HG03108 (cell line): ENCODE measurements around the gene FSTL4.

ENCODE experiments used
- ATAC-seq: cut with Tn5 transposase; IDR thresholded peaks from one replicate; pipeline ENCODE4 v1.9.1; 2021; ENCODE audit warnings: moderate library complexity; ENCODE audit not compliant: unreplicated experiment

FSTL4 gene

GRCh38 chr5:133356396-133356983 is 255.9 kb downstream of the FSTL4 start:
- ATAC-seq: no peak

GRCh38 chr5:133354323-133355185 is 257.8 kb downstream of the FSTL4 start:
- no peak for ATAC-seq

- ATAC-seq: no peak
Observed at GRCh38 chr5:133353741-133354140, 258.6 kb downstream of the FSTL4 start.

- ATAC-seq: no peak
Observed at GRCh38 chr5:133348406-133348805, 263.9 kb downstream of the FSTL4 start.

- no peak for ATAC-seq
Observed at GRCh38 chr5:133347039-133347438, 265.3 kb downstream of the FSTL4 start.

GRCh38 chr5:133344266-133344665 is 268.1 kb downstream of the FSTL4 start:
- no peak for ATAC-seq

GRCh38 chr5:133343196-133343595 is 269.1 kb downstream of the FSTL4 start:
- ATAC-seq: no peak

- no peak for ATAC-seq
Observed at GRCh38 chr5:133341915-133342710, 270.2 kb downstream of the FSTL4 start.

GRCh38 chr5:133341296-133341695 is 271.0 kb downstream of the FSTL4 start:
- no peak for ATAC-seq

- ATAC-seq: no peak
Observed at GRCh38 chr5:133340822-133341221, 271.5 kb downstream of the FSTL4 start.

GRCh38 chr5:133340002-133340755 is 272.2 kb downstream of the FSTL4 start:
- ATAC-seq: no peak

GRCh38 chr5:133338504-133339355 is 273.6 kb downstream of the FSTL4 start:
- no peak for ATAC-seq

GRCh38 chr5:133337795-133338445 is 274.4 kb downstream of the FSTL4 start:
- ATAC-seq: no peak

- no peak for ATAC-seq
Observed at GRCh38 chr5:133336969-133337410, 275.4 kb downstream of the FSTL4 start.

GRCh38 chr5:133336121-133336968 is 276.0 kb downstream of the FSTL4 start:
- ATAC-seq: no peak

- no peak for ATAC-seq
Observed at GRCh38 chr5:133334796-133335639, 277.3 kb downstream of the FSTL4 start.

GRCh38 chr5:133333326-133334150 is 278.8 kb downstream of the FSTL4 start:
- ATAC-seq: no peak
